Mammary epithelial cell (primary cell): ENCODE measurements around the gene LRRC7.

Experiments
- CTCF ChIP-seq, 2 donors: IDR thresholded peaks in 1 of 2; conservative IDR thresholded peaks in 1 of 2; 2 replicates each; pipeline ENCODE4 v1.5.1; 2011 to 2012; ENCODE audit warnings: inconsistent platforms in 2 of 2, low read length in 2 of 2, mild to moderate bottlenecking in 2 of 2, control low read depth in 1 of 2, low read depth in 1 of 2; ENCODE audit not compliant: insufficient read depth in 1 of 2; ENCODE audit errors: extremely low read depth in 1 of 2
- EZH2 ChIP-seq: IDR thresholded peaks from 2 replicates; pipeline ENCODE4 v1.6.1; 2012; ENCODE audit warnings: low read length, inconsistent platforms, borderline replicate concordance

- TF ChIP-seq EZH2 (no peak), CTCF (conservative IDR thresholded peaks at IDR 0.05 in 1 of 2, IDR thresholded peaks at IDR 0.05 in 1 of 2; ENCODE audit: extremely low read depth in 1 of 2, insufficient read depth in 1 of 2, low read depth in 1 of 2, low read length in 2 of 2) (no peak)
Observed at GRCh38 chr1:69976896-69977295, 409.2 kb downstream of the LRRC7 start.
